GM23338 (cell line): Measurements from ENCODE around the gene ACSF2. TPM values are rescaled to one million over a fixed set of nuclear protein-coding genes. Genes with fewer than 3 reads are reported as not detected.

Experiments used
- ATAC-seq: fragments of 200-7000 bp; cut with Tn5 transposase; 3 replicates; pipeline ENCODE4 v1.9.1; 2020
- DNase-seq: peaks from one replicate; pipeline ENCODE4 v3.0.0-alpha.2; 2015; ENCODE audit warnings: low spot score
- H2AFZ ChIP-seq: fragments of 200-600 bp; sonication (generic); 2 replicates; pipeline ENCODE4 v1.8.0; 2016; ENCODE audit warnings: antibody characterized with exemption, mild to moderate bottlenecking, moderate library complexity
- H3F3A ChIP-seq: fragments of 200-600 bp; sonication (generic); replicated peaks from 2 replicates; pipeline ENCODE4 v1.8.0; 2017; ENCODE audit warnings: antibody characterized with exemption, mixed run types, low read depth
- H3K27ac ChIP-seq: fragments of 200-600 bp; sonication (generic); 2 replicates; pipeline ENCODE4 v1.6.1; 2016; ENCODE audit warnings: low read depth
- H3K27me3 ChIP-seq: fragments of 200-600 bp; sonication (generic); 2 replicates; pipeline ENCODE4 v1.8.0; 2016; ENCODE audit warnings: mild to moderate bottlenecking, mixed run types, moderate library complexity; ENCODE audit not compliant: insufficient read depth
- H3K36me3 ChIP-seq: fragments of 200-600 bp; sonication (generic); 2 replicates; pipeline ENCODE4 v1.8.0; 2016; ENCODE audit warnings: mild to moderate bottlenecking; ENCODE audit not compliant: insufficient read depth
- H3K4me1 ChIP-seq: fragments of 200-600 bp; sonication (generic); 2 replicates; pipeline ENCODE4 v1.8.0; 2016; ENCODE audit warnings: mild to moderate bottlenecking, moderate library complexity; ENCODE audit not compliant: insufficient read depth
- H3K4me2 ChIP-seq: fragments of 200-600 bp; sonication (generic); 2 replicates; pipeline ENCODE4 v1.7.1; 2017; ENCODE audit warnings: mixed run types
- H3K4me3 ChIP-seq: fragments of 200-600 bp; sonication (generic); 2 replicates; pipeline ENCODE4 v1.6.1; 2016; ENCODE audit warnings: mixed run types
- H3K79me2 ChIP-seq: fragments of 200-600 bp; sonication (generic); replicated peaks from 2 replicates; pipeline ENCODE4 v1.8.0; 2017; ENCODE audit warnings: mild to moderate bottlenecking; ENCODE audit not compliant: insufficient read depth
- H3K9me2 ChIP-seq: fragments of 200-600 bp; sonication (generic); 2 replicates; pipeline ENCODE4 v1.8.0; 2017; ENCODE audit not compliant: insufficient read depth
- H4K20me1 ChIP-seq: fragments of 200-600 bp; sonication (generic); replicated peaks from 2 replicates; pipeline ENCODE4 v1.8.0; 2017; ENCODE audit warnings: mild to moderate bottlenecking; ENCODE audit not compliant: insufficient read depth
- H3K27ac Mint-ChIP-seq: 2 replicates; pipeline ENCODE4 v1.8.0; 2020; ENCODE audit warnings: inconsistent platforms, mild to moderate bottlenecking, moderate library complexity, mixed read lengths
- H3K27me3 Mint-ChIP-seq: 3 replicates; pipeline ENCODE4 v1.8.0; 2022; ENCODE audit warnings: low read depth, mild to moderate bottlenecking, moderate library complexity, mixed read lengths, inconsistent platforms; ENCODE audit not compliant: insufficient read depth, poor library complexity
- H3K36me3 Mint-ChIP-seq: 3 replicates; pipeline ENCODE4 v1.8.0; 2021; ENCODE audit warnings: low read depth, mild to moderate bottlenecking, inconsistent platforms, moderate library complexity, mixed read lengths
- H3K4me1 Mint-ChIP-seq: 3 replicates; pipeline ENCODE4 v1.8.0; 2020; ENCODE audit warnings: mild to moderate bottlenecking, inconsistent platforms, mixed read lengths
- H3K4me3 Mint-ChIP-seq: 3 replicates; pipeline ENCODE4 v1.8.0; 2021; ENCODE audit warnings: moderate library complexity, mild to moderate bottlenecking, inconsistent platforms, mixed read lengths
- H3K9me3 Mint-ChIP-seq: 3 replicates; pipeline ENCODE4 v1.8.0; 2020; ENCODE audit warnings: moderate library complexity, mild to moderate bottlenecking, inconsistent platforms, mixed read lengths
- CREB1 ChIP-seq: fragments of 250-450 bp; sonication (Bioruptor Pico); IDR thresholded peaks from 2 replicates; pipeline ENCODE4 v1.5.0; 2020; ENCODE audit warnings: low read depth, mild to moderate bottlenecking, moderate library complexity
- EZH2 ChIP-seq: fragments of 200-600 bp; sonication (generic); IDR thresholded peaks from one replicate; pipeline ENCODE4 v1.8.0; 2017; ENCODE audit warnings: antibody characterized with exemption, mild to moderate bottlenecking, low read depth; ENCODE audit not compliant: unreplicated experiment
- EZH2phosphoT487 ChIP-seq: fragments of 200-600 bp; sonication (generic); IDR thresholded peaks from one replicate; pipeline ENCODE4 v1.8.1; 2018; ENCODE audit warnings: antibody characterized with exemption; ENCODE audit not compliant: unreplicated experiment
- JUNB ChIP-seq: IDR thresholded peaks from one replicate; pipeline ENCODE4 v1.6.1; 2016; ENCODE audit warnings: antibody characterized with exemption; ENCODE audit not compliant: unreplicated experiment
- NANOG ChIP-seq: IDR thresholded peaks from 2 replicates; pipeline ENCODE4 v1.6.1; 2016; ENCODE audit warnings: antibody characterized with exemption, borderline replicate concordance
- POLR2AphosphoS5 ChIP-seq: IDR thresholded peaks from 2 replicates; pipeline ENCODE4 v1.6.1; 2016; ENCODE audit warnings: antibody characterized with exemption, low read depth
- STAT1 ChIP-seq: IDR thresholded peaks from one replicate; pipeline ENCODE4 v1.6.1; 2016; ENCODE audit warnings: antibody characterized with exemption; ENCODE audit not compliant: unreplicated experiment
- ZNF114 ChIP-seq: fragments of 250-450 bp; sonication (Bioruptor Pico); IDR thresholded peaks from 2 replicates; pipeline ENCODE4 v1.5.0; 2020; ENCODE audit warnings: mild to moderate bottlenecking, moderate library complexity
- ZNF331 ChIP-seq: fragments of 250-450 bp; sonication (Bioruptor Pico); IDR thresholded peaks from 2 replicates; pipeline ENCODE4 v1.5.0; 2020; ENCODE audit warnings: low read depth, mild to moderate bottlenecking, moderate library complexity
- polyA plus RNA-seq: library from polyadenylated mRNA; unstranded; fragments of >200 nt; fragmentation: Nextera tagmentation; extraction: Ambion mirVana; gene quantifications from 2 replicates; pipeline ENCODE4 v1.2.1, GENCODE V29; 2016
- total RNA-seq: library from RNA; depleted of rRNA; stranded (reverse); fragments of >200 nt; shearing (Covaris generic); gene quantifications from 2 replicates; pipeline ENCODE4 v1.2.3, GENCODE V29; 2014
- TF ChIP-seq, protein P1 (sequence below): IDR thresholded peaks from 2 replicates; pipeline ENCODE4 v1.6.1; 2016; ENCODE audit warnings: antibody characterized with exemption
- TF ChIP-seq, protein P2 (sequence below): fragments of 250-450 bp; sonication (Bioruptor Pico); IDR thresholded peaks from 2 replicates; pipeline ENCODE4 v1.5.0; 2020; ENCODE audit warnings: mild to moderate bottlenecking, moderate library complexity
- TF ChIP-seq, protein P3 (sequence below), 2 experiments: fragments of 200-600 bp in 1 of 2; sonication (generic) in 1 of 2; conservative IDR thresholded peaks; 2 replicates each; pipeline versions ENCODE4 v1.5.1 to v1.6.1; 2016 to 2017; ENCODE audit warnings: antibody characterized with exemption in 2 of 2, low read depth in 2 of 2, mild to moderate bottlenecking in 2 of 2, moderate library complexity in 1 of 2
- TF ChIP-seq, protein P4 (sequence below): IDR thresholded peaks from one replicate; pipeline ENCODE4 v1.6.1; 2018; ENCODE audit warnings: antibody characterized with exemption; ENCODE audit not compliant: unreplicated experiment

The ACSF2 gene
- total and polyA plus RNA-seq, 2 experiments from 2014 or later = 6.9 to 12.4 TPM

DNA sequence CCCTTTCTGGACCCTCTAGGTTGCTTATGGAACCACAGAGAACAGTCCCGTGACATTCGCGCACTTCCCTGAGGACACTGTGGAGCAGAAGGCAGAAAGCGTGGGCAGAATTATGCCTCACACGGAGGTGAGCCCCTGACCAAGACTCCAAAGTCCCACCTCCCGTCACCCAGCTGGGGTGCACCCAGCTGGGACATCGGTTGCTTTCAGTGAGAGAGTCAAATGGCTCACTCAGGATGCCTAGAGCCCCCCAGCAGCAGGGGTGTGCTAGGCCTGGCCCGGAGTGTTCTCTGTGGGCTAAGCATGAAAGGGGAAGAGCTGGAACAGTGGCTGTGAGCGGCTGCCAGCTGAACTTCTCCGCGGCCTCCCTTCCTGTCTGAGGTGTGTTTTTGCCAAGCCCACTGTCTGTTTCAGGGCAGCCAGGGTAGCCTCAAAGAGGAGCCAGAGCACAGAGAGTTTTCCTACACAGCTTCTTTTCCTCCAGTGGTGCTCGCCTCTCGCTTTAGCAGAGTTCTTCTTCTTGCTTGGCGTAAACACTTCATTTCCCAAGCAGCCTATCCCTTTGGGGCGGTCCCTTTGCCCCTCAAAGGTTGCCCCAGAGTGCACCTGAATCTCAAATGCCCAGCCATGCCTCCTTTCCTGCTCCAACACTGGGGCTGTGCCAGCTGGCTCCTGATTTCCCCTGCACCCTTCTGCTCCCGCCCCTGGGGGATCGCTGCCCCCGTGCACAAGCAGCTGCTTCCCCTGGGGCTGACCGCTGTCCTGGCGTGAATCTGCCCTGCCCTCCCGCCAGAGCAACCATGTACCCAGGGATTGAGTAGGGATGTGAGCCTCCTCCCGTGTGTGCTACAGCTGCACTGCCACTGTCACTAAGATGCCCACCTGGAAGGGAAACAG is 45.2 kb downstream of the ACSF2 start:
- H3K36me3 Mint-ChIP-seq = peaks cover 4% of the 10 kb centered on the region; the same call in 1 of the 3 replicates
- Histone ChIP-seq H3K4me2 (no peak overlapping the region), H3K27me3 (peaks cover 42% of the 10 kb centered on the region)

More for the DNA sequence above, 45.2 kb downstream of the ACSF2 start:
- H2AFZ ChIP-seq = no peak overlapping the region
- H3K4me1 ChIP-seq = peaks cover 16% of the 10 kb centered on the region; the same call in 1 of the 2 replicates
- TF ChIP-seq POLR2AphosphoS5 (no peak), EZH2phosphoT487 (no peak), CREB1 (CRISPR knock-in tag) (no peak), STAT1 (no peak), EZH2 (no peak), ZNF331 (CRISPR knock-in tag) (no peak), JUNB (no peak), NANOG (no peak), ZNF114 (CRISPR knock-in tag) (no peak)
- TF ChIP-seq, protein P1, sequence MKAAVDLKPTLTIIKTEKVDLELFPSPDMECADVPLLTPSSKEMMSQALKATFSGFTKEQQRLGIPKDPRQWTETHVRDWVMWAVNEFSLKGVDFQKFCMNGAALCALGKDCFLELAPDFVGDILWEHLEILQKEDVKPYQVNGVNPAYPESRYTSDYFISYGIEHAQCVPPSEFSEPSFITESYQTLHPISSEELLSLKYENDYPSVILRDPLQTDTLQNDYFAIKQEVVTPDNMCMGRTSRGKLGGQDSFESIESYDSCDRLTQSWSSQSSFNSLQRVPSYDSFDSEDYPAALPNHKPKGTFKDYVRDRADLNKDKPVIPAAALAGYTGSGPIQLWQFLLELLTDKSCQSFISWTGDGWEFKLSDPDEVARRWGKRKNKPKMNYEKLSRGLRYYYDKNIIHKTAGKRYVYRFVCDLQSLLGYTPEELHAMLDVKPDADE = no peak
- TF ChIP-seq, protein P2, sequence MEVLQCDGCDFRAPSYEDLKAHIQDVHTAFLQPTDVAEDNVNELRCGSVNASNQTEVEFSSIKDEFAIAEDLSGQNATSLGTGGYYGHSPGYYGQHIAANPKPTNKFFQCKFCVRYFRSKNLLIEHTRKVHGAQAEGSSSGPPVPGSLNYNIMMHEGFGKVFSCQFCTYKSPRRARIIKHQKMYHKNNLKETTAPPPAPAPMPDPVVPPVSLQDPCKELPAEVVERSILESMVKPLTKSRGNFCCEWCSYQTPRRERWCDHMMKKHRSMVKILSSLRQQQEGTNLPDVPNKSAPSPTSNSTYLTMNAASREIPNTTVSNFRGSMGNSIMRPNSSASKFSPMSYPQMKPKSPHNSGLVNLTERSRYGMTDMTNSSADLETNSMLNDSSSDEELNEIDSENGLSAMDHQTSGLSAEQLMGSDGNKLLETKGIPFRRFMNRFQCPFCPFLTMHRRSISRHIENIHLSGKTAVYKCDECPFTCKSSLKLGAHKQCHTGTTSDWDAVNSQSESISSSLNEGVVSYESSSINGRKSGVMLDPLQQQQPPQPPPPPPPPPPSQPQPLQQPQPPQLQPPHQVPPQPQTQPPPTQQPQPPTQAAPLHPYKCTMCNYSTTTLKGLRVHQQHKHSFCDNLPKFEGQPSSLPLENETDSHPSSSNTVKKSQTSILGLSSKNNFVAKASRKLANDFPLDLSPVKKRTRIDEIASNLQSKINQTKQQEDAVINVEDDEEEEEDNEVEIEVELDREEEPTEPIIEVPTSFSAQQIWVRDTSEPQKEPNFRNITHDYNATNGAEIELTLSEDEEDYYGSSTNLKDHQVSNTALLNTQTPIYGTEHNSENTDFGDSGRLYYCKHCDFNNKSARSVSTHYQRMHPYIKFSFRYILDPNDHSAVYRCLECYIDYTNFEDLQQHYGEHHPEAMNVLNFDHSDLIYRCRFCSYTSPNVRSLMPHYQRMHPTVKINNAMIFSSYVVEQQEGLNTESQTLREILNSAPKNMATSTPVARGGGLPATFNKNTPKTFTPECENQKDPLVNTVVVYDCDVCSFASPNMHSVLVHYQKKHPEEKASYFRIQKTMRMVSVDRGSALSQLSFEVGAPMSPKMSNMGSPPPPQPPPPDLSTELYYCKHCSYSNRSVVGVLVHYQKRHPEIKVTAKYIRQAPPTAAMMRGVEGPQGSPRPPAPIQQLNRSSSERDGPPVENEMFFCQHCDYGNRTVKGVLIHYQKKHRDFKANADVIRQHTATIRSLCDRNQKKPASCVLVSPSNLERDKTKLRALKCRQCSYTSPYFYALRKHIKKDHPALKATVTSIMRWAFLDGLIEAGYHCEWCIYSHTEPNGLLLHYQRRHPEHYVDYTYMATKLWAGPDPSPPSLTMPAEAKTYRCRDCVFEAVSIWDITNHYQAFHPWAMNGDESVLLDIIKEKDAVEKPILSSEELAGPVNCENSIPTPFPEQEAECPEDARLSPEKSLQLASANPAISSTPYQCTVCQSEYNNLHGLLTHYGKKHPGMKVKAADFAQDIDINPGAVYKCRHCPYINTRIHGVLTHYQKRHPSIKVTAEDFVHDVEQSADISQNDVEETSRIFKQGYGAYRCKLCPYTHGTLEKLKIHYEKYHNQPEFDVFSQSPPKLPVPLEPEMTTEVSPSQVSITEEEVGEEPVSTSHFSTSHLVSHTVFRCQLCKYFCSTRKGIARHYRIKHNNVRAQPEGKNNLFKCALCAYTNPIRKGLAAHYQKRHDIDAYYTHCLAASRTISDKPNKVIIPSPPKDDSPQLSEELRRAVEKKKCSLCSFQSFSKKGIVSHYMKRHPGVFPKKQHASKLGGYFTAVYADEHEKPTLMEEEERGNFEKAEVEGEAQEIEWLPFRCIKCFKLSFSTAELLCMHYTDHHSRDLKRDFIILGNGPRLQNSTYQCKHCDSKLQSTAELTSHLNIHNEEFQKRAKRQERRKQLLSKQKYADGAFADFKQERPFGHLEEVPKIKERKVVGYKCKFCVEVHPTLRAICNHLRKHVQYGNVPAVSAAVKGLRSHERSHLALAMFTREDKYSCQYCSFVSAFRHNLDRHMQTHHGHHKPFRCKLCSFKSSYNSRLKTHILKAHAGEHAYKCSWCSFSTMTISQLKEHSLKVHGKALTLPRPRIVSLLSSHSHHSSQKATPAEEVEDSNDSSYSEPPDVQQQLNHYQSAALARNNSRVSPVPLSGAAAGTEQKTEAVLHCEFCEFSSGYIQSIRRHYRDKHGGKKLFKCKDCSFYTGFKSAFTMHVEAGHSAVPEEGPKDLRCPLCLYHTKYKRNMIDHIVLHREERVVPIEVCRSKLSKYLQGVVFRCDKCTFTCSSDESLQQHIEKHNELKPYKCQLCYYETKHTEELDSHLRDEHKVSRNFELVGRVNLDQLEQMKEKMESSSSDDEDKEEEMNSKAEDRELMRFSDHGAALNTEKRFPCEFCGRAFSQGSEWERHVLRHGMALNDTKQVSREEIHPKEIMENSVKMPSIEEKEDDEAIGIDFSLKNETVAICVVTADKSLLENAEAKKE = no peak
- TF ChIP-seq, protein P3, sequence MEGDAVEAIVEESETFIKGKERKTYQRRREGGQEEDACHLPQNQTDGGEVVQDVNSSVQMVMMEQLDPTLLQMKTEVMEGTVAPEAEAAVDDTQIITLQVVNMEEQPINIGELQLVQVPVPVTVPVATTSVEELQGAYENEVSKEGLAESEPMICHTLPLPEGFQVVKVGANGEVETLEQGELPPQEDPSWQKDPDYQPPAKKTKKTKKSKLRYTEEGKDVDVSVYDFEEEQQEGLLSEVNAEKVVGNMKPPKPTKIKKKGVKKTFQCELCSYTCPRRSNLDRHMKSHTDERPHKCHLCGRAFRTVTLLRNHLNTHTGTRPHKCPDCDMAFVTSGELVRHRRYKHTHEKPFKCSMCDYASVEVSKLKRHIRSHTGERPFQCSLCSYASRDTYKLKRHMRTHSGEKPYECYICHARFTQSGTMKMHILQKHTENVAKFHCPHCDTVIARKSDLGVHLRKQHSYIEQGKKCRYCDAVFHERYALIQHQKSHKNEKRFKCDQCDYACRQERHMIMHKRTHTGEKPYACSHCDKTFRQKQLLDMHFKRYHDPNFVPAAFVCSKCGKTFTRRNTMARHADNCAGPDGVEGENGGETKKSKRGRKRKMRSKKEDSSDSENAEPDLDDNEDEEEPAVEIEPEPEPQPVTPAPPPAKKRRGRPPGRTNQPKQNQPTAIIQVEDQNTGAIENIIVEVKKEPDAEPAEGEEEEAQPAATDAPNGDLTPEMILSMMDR (conservative IDR thresholded peaks at IDR 0.05; ENCODE audit: low read depth in 2 of 2) = no peak
- TF ChIP-seq, protein P4, sequence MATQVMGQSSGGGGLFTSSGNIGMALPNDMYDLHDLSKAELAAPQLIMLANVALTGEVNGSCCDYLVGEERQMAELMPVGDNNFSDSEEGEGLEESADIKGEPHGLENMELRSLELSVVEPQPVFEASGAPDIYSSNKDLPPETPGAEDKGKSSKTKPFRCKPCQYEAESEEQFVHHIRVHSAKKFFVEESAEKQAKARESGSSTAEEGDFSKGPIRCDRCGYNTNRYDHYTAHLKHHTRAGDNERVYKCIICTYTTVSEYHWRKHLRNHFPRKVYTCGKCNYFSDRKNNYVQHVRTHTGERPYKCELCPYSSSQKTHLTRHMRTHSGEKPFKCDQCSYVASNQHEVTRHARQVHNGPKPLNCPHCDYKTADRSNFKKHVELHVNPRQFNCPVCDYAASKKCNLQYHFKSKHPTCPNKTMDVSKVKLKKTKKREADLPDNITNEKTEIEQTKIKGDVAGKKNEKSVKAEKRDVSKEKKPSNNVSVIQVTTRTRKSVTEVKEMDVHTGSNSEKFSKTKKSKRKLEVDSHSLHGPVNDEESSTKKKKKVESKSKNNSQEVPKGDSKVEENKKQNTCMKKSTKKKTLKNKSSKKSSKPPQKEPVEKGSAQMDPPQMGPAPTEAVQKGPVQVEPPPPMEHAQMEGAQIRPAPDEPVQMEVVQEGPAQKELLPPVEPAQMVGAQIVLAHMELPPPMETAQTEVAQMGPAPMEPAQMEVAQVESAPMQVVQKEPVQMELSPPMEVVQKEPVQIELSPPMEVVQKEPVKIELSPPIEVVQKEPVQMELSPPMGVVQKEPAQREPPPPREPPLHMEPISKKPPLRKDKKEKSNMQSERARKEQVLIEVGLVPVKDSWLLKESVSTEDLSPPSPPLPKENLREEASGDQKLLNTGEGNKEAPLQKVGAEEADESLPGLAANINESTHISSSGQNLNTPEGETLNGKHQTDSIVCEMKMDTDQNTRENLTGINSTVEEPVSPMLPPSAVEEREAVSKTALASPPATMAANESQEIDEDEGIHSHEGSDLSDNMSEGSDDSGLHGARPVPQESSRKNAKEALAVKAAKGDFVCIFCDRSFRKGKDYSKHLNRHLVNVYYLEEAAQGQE = no peak
- no peaks in the 10 kb centered on the region for H3K79me2 ChIP-seq
- H3K4me3 Mint-ChIP-seq = no peak overlapping the region
- H3K27ac ChIP-seq = no peak overlapping the region
- no peaks in the 10 kb centered on the region for H3K36me3 ChIP-seq
- H3K27ac Mint-ChIP-seq = no peak overlapping the region
- H3K4me3 ChIP-seq = no peak overlapping the region
- no peaks in the 10 kb centered on the region; the same call in 2 of the 3 replicates for H3K9me3 Mint-ChIP-seq
- H3K4me1 Mint-ChIP-seq = peaks cover 22% of the 10 kb centered on the region
- H4K20me1 ChIP-seq = peaks cover 7% of the 10 kb centered on the region; the same call in 1 of the 2 replicates
- no peak for ATAC-seq
- DNase-seq = no peak
- H3K27me3 Mint-ChIP-seq = peaks cover 36% of the 10 kb centered on the region
- no peaks in the 10 kb centered on the region for H3K9me2 ChIP-seq
- H3F3A ChIP-seq = 0 out of 2 replicates have a peak, but pooled peaks cover 4% of the 10 kb centered on the region
